ENCODE results near the gene CASP9.

The CASP9 gene

GRCh38 chr1:15457585-15457984 is 66.4 kb downstream of the CASP9 start:
- H3K4me1 ChIP-seq (ENCODE audit: insufficient read depth, low read length): no peaks in the 10 kb centered on the region
- H3K9me3 ChIP-seq (ENCODE audit: control insufficient read depth, insufficient read depth, low read length): no peaks in the 10 kb centered on the region
- H3K9ac ChIP-seq (ENCODE audit: low read depth, low read length): no peak overlapping the region
- no peaks in the 10 kb centered on the region for H3K36me3 ChIP-seq (ENCODE audit: insufficient read depth, low read length)

DNA sequence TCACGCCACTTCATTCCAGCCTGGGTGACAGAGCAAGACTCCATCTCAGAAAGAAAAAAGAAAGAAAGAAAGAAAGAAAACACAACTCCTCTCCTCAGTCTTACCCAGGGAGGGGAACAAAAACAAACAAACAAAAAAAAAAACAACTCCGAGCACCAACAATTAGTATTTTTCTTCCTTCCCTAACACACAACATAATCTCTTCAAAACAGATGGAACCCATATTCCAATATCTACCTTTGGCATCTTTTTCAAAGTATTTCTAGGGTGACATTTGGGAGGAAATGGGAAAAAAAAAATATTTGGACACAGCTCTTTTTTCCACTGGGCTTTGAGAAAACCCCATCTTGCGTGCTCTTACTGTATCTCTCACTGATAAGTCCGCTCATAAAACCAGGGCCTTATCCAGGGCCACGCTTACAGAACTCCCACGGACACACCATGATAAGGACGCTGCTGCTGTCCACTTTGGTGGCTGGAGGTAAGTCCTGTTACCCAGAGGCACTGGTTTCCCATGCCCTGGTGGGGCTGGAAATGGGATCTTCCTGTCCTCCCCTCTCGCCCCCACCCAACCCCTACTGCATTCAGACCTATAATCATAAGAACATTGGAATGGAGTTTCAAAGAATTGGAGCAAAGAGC is 67.6 kb downstream of the CASP9 start, which contains the start of gene CELA2A:
Gene CELA2A (plus strand): TSS at position 420 of the 642 bp plus-strand sequence. CDS start 22 bp downstream, at position 442.
- Histone ChIP-seq H3K36me3 (ENCODE audit: insufficient read depth, low read length) (no peaks in the 10 kb centered on the region), H3K9me3 (ENCODE audit: control insufficient read depth, insufficient read depth, low read length) (no peaks in the 10 kb centered on the region), H3K4me1 (ENCODE audit: insufficient read depth, low read length) (no peaks in the 10 kb centered on the region), H3K9ac (ENCODE audit: low read depth, low read length) (no peak within 1 kb of the TSS)

- H3K36me3 ChIP-seq (ENCODE audit: insufficient read depth, low read length): no peaks in the 10 kb centered on the region
- H3K9ac ChIP-seq (ENCODE audit: low read depth, low read length): no peak overlapping the region
- no peaks in the 10 kb centered on the region for H3K4me1 ChIP-seq (ENCODE audit: insufficient read depth, low read length)
- 0 out of 2 replicates have a peak, but pooled peaks cover 2% of the 10 kb centered on the region for H3K9me3 ChIP-seq (ENCODE audit: control insufficient read depth, insufficient read depth, low read length)
Measured at GRCh38 chr1:15455522-15455921, 68.5 kb downstream of the CASP9 start.

GRCh38 chr1:15454256-15454655 is 69.8 kb downstream of the CASP9 start:
- H3K36me3 ChIP-seq (ENCODE audit: insufficient read depth, low read length): no peaks in the 10 kb centered on the region
- H3K4me1 ChIP-seq (ENCODE audit: insufficient read depth, low read length): no peaks in the 10 kb centered on the region
- no peak overlapping the region for H3K9ac ChIP-seq (ENCODE audit: low read depth, low read length)
- H3K9me3 ChIP-seq (ENCODE audit: control insufficient read depth, insufficient read depth, low read length): 0 out of 2 replicates have a peak, but pooled peaks cover 2% of the 10 kb centered on the region

- Histone ChIP-seq H3K9me3 (ENCODE audit: control insufficient read depth, insufficient read depth, low read length) (0 out of 2 replicates have a peak, but pooled peaks cover 2% of the 10 kb centered on the region), H3K4me1 (ENCODE audit: insufficient read depth, low read length) (no peaks in the 10 kb centered on the region), H3K9ac (ENCODE audit: low read depth, low read length) (no peak overlapping the region), H3K36me3 (ENCODE audit: insufficient read depth, low read length) (no peaks in the 10 kb centered on the region)
Measured at GRCh38 chr1:15453734-15454133, 70.3 kb downstream of the CASP9 start.

DNA sequence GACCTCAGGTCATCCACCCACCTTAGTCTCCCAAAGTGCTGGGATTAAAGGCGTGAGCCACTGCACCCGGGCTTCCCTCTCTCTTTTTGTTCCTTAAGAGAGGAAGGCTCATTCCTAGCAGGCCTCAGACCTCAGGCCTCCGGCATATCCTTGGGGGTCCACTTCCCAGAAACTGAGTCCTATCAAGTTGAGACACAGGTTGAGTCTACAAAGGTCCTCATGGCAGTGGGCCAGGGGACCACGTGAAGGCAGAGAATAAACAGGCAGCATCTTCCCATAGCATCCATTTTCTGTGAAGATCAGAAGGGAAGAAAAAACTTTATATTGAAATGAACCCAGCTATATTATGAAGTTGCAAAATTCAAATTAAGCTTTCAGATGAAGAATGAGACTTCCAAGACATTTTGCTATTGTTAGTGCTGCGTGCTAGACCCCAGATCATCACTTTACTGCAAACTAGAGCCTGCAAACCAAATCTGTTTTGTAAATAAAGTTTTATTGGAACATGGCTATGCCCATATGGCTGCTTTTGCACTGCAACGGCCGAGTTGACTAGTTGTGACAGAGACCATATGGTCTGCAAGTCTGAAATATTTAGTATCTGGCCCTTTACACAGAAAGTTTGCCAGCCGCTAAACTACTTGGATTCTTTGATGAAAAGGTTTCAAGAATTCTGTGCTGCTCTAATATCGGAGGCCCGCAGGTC is 71.0 kb downstream of the CASP9 start:
- Histone ChIP-seq H3K9me3 (ENCODE audit: control insufficient read depth, insufficient read depth, low read length) (0 out of 2 replicates have a peak, but pooled peaks cover 2% of the 10 kb centered on the region), H3K9ac (ENCODE audit: low read depth, low read length) (no peak overlapping the region), H3K4me1 (ENCODE audit: insufficient read depth, low read length) (no peaks in the 10 kb centered on the region), H3K36me3 (ENCODE audit: insufficient read depth, low read length) (no peaks in the 10 kb centered on the region)

DNA sequence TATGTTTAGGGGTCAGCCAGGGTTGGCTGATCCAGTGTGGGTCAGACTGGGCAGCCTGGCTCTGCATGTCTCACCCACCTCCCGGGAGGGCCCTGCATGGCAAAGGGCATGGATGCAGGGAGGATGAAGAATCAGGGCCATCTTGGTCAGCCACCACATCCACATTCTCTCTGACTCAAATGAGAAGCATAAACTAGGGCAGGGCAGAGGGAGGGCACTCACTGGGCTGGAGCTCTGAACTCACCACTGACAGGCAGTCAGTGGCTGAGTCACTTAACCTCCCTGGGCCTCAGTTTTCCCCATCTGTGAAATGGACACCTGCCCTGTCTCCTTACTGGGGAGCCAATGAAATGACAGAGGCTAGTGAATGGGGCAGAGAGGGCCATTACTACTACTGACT is 71.8 kb downstream of the CASP9 start:
- Histone ChIP-seq H3K9me3 (ENCODE audit: control insufficient read depth, insufficient read depth, low read length) (0 out of 2 replicates have a peak, but pooled peaks cover 2% of the 10 kb centered on the region), H3K4me1 (ENCODE audit: insufficient read depth, low read length) (no peaks in the 10 kb centered on the region), H3K9ac (ENCODE audit: low read depth, low read length) (no peak overlapping the region), H3K36me3 (ENCODE audit: insufficient read depth, low read length) (no peaks in the 10 kb centered on the region)

DNA sequence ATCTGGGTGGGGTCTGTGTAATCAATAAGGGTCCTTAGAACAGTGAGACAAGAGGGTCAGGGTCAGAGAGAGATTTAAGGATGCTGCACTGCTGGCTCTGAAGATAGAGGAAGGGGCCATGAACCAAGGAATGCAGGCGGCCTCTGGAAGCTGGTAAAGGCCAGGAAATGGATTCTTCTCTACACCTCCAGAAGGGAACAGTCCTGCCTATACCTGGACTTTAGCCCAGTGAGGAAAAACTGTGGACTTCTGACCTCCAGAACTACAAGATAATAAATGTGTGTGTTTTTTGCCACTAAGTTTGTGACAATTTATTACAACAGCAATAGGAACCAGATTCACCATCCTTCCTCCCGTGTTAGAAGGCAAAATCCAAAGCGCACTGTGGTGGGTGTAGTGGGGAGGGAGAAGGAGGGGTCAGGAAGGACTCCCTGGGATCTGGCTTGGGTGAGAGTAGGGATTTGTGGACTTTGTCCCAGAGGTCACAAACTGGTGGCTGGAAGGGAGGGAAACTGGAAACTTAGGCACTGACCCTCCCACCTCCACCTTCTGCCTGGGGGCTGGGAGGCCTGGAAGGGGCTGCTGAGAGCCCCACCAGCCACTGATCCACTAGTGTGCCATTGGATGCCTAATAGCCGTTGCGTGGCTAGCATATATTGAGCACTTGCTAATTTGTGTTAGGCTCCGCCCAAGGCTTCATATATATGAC is 72.8 kb downstream of the CASP9 start:
- Histone ChIP-seq H3K9me3 (ENCODE audit: control insufficient read depth, insufficient read depth, low read length) (0 out of 2 replicates have a peak, but pooled peaks cover 2% of the 10 kb centered on the region), H3K9ac (ENCODE audit: low read depth, low read length) (no peak overlapping the region), H3K36me3 (ENCODE audit: insufficient read depth, low read length) (no peaks in the 10 kb centered on the region), H3K4me1 (ENCODE audit: insufficient read depth, low read length) (no peaks in the 10 kb centered on the region)

GRCh38 chr1:15449567-15449966 is 74.4 kb downstream of the CASP9 start:
- H3K9ac ChIP-seq (ENCODE audit: low read depth, low read length): no peak overlapping the region
- no peaks in the 10 kb centered on the region for H3K36me3 ChIP-seq (ENCODE audit: insufficient read depth, low read length)
- H3K4me1 ChIP-seq (ENCODE audit: insufficient read depth, low read length): no peaks in the 10 kb centered on the region
- H3K9me3 ChIP-seq (ENCODE audit: control insufficient read depth, insufficient read depth, low read length): 0 out of 2 replicates have a peak, but pooled peaks cover 2% of the 10 kb centered on the region

GRCh38 chr1:15448877-15449462 is 75.0 kb downstream of the CASP9 start:
- H3K9ac ChIP-seq (ENCODE audit: low read depth, low read length): no peak overlapping the region
- no peaks in the 10 kb centered on the region for H3K36me3 ChIP-seq (ENCODE audit: insufficient read depth, low read length)
- no peaks in the 10 kb centered on the region for H3K4me1 ChIP-seq (ENCODE audit: insufficient read depth, low read length)
- H3K9me3 ChIP-seq (ENCODE audit: control insufficient read depth, insufficient read depth, low read length): 0 out of 2 replicates have a peak, but pooled peaks cover 2% of the 10 kb centered on the region

DNA sequence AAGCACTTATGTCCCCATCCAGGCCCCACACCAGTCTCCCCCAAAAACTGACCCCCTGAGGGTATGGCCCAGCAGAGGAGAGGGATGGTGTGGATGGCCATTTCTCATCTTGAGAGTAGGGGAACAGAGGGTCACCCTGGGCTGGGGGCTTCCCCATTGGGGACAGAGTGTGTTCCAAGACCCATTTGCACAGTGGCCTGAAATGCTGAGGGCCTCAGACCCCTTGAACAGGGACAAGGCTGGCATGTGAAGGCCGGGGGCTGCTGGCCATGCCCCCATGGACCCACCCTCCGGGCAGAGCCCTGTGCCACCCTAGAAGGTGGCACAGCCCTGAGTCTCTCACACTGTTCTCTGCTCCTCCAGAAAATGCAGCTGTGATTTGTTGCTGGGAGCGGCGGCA is 77.8 kb downstream of the CASP9 start:
- no peaks in the 10 kb centered on the region for H3K36me3 ChIP-seq (ENCODE audit: insufficient read depth, low read length)
- H3K9ac ChIP-seq (ENCODE audit: low read depth, low read length): no peak overlapping the region
- H3K9me3 ChIP-seq (ENCODE audit: control insufficient read depth, insufficient read depth, low read length): 0 out of 2 replicates have a peak, but pooled peaks cover under 1% of the 10 kb centered on the region
- no peaks in the 10 kb centered on the region for H3K4me1 ChIP-seq (ENCODE audit: insufficient read depth, low read length)

DNA sequence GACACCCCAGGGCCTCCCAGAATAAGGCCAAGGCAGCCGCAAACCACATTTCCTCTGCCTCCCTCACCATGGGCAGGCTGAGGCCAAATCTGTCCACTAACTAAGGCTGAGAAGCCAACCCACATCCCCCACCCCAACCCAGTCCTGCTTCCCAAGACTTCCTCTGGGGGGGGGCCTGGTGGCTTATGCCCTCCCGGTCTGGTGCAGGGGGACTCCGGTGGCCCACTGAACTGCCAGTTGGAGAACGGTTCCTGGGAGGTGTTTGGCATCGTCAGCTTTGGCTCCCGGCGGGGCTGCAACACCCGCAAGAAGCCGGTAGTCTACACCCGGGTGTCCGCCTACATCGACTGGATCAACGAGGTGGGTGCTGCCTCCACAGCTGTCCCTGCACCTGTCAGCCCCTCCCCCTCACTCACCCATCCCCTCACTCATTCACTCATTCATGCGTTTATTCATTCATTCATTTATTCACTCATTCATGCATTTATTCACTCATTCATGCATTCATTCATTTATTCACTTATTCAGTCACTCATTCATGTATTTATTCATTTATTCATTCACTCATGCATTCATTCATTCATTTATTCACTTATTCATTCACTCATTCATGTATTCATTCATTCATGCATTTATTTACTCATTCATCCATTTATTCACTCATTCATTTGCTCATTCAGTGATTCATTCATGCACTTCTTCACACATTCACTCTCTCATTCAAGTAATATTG is 78.5 kb downstream of the CASP9 start:
- no peaks in the 10 kb centered on the region for H3K4me1 ChIP-seq (ENCODE audit: insufficient read depth, low read length)
- no peaks in the 10 kb centered on the region for H3K9me3 ChIP-seq (ENCODE audit: control insufficient read depth, insufficient read depth, low read length)
- no peak overlapping the region for H3K9ac ChIP-seq (ENCODE audit: low read depth, low read length)
- H3K36me3 ChIP-seq (ENCODE audit: insufficient read depth, low read length): no peaks in the 10 kb centered on the region

- no peak overlapping the region for H3K9ac ChIP-seq (ENCODE audit: low read depth, low read length)
- no peaks in the 10 kb centered on the region for H3K36me3 ChIP-seq (ENCODE audit: insufficient read depth, low read length)
- H3K4me1 ChIP-seq (ENCODE audit: insufficient read depth, low read length): no peaks in the 10 kb centered on the region
- H3K9me3 ChIP-seq (ENCODE audit: control insufficient read depth, insufficient read depth, low read length): no peaks in the 10 kb centered on the region
Measured at GRCh38 chr1:15444468-15445389, 79.3 kb downstream of the CASP9 start.
